GM19193 (cell line): ENCODE measurements around the gene HYAL1.

Experiments used
- POLR2A ChIP-seq: IDR thresholded peaks from 4 replicates; pipeline ENCODE4 v1.6.1; 2011; ENCODE audit not compliant: insufficient read depth, insufficient read length; ENCODE audit errors: extremely low read depth

Gene HYAL1

DNA sequence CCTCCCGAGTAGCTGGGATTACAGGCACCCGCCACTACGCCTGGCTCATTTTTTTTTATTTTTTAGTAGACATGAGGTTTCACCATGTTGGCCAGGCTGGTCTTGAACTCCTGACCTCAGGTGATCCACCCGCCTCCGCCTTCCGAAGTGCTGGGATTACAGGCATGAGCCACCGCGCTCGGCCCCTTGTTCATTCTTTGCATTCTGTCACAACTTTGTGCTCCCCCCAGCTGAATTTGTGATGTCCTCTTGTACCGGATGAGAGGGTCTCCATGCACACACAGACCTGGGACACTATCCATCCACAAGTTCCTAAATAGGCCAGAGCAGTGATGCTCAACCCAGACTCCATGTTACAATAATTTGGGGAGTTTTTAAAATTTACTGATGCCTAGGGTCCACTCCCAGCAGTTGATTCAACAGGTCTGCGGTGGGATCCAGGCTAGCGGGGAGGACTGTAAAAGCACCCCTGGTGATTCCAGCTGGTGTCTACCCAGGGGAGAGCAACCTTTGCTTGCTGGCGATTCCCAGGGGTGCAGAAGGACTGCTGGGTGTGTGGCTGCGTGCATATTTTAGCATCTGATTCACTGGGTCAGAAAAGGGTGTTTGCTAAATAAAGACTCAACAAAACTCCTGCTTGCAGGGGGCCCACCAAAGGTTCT, 36.2 kb upstream of the HYAL1 start:
- no peak for TF ChIP-seq POLR2A

DNA sequence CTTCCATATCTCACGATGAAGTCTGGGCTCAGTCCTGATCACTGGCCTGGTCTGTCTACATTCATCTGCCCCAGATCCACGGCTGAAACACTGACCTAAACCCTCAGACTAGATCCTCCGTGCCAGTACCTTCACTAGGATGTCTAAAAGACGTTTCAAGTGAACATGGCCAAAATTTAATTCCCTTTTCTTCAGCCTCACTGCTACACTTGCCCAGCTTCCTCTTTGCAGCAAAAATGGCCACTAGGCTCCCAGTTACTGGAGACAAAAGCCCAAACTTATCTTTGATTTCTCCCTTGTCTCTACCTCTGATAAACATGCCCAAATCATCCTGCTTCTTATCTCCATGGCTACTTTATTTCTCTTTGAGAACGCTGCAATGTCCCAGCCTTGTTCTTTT, 35.6 kb upstream of the HYAL1 start:
- no peak for TF ChIP-seq POLR2A

DNA sequence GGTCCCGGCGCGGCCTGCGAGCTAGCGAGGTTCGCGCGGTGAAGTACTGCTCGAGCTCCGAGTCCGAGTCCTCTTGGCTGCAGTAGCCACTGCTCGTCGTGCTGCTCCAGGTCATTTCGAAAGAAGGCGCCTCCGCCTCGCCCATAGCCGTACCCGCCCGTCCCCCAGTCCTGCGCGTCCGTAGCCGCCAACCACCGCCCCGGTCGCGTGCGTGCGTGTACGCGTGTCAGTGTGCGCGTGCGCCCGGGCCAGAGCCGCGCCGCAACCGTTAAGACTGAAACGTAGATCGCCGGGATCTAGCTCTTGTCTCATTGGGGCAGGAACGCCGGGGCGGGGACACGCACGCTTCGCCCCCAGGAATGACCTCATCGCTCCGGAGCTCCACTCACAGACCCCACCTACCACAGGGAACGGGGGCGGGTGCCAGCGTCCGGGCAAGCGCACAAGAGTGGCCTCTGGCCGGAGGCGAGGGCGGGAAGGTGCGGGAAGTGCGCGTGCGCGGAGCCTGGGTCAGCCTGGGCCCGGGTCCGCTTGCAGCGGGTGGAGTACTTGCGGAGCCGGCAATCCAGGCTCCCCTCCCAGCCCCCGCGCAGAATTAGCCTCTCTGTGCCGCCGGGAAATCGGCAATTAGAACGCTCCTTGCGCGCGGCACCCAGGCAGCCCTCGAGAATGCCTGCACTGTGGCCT, 33.9 kb upstream of the HYAL1 start:
- TF ChIP-seq POLR2A, result peak; percentile 79

DNA sequence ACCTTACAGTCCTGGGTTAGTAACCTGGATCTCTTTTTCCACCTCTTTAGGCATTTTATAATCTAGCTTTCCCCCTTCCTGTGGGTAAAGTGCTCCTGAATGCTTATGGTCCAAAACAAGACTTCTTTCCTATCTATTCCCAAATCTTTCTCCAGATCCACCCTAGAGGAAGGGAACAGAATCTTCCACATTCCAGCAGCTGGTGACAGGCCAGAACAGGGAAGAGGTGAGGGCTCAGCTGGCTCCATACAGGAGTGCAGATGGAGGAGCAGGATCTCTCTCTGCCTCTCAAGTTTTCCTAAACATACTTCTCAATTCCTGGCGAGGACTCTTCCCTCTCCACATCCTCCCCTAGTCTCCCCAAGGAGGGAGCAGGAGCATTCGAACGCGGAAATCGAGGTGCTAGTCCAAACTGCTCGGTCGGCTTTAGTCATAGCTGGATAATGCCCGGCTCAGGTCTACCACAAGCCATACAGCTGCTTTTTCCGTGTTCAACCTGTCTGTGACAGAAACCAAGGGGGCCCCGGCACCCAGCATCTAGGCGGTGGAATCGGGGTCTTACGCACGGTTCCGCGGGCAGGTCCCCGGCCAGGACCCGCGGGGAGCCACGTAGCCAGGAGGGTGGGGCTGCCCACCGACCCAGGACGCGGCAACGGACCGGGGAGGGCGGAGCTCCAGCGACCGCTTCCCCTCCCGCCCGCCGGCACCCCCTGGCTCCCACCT, 33.2 kb upstream of the HYAL1 start:
- TF ChIP-seq POLR2A, result no peak

DNA sequence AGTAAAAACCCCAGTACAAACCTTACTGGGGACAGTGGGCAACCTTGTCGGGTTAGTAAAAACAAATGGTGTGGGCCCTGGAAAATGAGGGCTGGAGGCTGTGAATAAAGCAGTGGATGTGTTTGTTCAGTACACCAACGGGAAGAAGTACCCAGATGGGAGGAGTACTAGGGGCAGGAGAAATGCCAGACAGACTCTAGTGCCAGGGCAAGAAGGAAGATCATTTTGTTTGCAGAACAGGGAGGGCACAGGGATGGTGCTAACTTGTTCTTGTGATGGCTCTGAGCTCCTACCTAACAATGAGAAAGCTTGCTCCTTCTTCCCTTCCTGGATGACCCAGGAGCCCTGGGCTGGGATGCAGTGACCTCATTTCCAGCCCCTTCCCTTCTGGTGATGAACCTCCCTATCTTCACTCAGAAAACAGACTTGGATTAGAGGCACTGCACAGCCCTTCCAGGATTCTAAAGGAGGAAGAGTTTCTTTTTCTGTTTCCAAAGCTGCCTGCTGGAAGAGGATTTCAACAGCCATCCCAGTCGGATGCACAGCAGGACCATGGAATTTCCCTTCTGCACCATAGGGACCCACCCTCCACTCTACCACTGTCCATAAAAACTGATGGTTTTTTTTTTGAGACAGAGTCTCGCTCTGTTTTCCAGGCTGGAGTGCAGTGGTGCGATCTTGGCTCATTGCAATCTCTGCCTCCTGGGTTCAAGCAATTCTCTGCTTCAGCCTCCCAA, 31.1 kb upstream of the HYAL1 start:
- no peak for TF ChIP-seq POLR2A

DNA sequence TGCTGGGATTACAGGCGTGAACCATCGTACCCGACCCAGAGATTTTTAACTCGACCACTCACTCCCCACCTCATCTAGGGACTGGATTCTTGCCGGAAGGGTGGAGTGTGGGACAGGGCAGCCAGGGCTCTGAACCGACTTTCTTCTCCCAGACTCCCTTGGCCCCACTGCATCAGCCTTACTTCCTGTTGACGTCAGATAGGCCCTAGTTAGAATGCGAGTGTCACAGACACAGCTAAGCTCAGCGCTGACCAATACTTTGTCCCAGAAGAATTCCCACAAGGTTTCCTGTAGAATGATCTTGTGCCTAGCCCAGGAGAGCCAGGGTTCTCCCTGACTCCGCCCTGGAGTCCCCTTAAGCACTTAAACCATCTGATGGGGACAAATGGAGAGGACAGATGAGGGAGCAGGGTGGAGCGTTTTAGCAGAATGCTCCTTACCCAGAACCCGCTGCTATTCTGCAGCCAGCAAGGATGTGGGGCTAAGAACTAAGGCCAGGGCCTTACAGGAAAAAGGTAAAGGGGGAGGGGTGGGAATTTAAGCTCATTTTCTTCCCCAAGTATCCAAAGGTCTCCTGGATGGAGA, 30.5 kb upstream of the HYAL1 start:
- TF ChIP-seq POLR2A, result no peak

DNA sequence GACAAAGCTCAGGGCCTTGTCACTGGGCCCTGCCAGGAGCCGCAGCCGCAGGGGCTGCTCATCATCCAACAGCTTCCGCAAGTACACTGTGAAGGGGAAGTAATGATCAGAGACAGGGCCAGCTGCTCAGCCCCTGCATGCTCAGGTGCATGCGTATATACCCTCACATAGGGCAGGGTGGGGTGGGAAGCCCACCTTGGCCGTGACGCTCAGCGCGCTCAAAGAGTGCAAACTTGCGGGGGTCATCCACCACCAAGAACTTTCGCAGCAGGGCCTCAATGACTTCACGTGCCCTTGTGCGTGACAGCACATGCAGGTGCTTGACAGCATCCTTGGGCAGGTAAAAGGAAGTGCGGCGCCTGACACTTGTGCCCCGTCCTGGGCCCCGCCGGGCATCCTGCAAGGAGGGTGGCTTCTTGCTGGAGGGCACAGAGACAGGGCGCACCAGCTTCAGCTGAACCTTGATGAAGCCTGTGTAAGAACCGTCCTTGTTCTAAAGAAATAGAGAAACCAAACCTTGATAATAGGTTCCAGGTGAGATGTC, 28.1 kb upstream of the HYAL1 start:
- TF ChIP-seq POLR2A, result no peak

DNA sequence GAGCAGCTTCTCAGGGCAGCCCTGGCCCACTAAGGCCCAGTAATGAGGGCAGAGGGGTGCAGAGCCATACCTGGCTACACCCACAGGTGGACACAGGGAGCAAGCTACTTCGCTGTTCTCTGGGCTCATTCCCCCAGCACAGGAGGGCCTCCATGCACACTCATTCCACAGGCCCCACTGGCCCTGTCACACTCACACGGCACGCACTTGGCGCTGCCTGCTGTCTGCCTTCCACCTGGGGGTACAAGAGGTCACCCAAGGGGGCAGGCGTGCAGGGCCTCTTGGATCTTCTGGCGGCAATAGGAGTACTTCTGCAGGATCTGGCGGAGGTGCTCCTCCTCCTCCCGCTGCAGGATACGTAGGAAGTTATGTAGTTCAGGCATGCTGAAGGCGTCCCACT, 27.0 kb upstream of the HYAL1 start:
- TF ChIP-seq POLR2A, result no peak

DNA sequence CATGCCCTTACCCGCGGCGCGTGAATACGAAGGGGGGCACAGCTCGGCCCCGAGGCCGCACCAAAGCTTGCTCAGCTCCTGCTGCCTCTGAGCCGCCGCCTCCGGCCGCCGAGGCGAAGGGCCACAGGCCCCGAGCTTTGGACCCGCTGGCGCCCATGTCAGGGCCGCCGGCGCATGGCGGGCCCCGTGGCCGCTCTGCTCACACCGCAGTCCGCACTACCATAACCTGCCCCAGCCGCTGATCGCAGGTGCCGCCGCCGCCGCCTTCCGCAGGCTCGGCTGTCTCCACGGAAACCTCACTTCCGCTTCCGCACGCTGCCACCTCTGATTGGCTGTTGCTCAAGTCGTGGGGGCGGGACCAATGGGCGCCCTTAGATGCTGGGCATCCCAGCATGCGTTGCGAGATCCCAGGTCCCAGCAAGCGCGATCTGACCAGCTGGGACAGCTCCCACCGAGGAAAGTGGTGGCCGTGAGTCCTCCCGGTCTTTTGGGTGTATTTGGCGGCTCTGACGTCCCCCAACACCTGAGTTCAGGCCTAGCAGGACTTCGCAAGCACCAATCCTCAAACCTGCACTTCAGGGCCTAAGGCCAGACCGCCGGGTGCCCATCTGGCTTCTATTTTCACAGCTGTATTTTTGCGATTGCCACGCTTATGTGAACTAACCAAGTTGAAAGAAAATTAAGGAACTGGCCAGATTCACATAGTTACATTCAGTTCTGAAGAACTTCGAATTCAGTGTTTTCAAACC, 24.7 kb upstream of the HYAL1 start, which contains the start of gene TUSC2:
TUSC2 (minus strand) TSS at position 281 of the 749 bp plus-strand sequence; CDS start at position 157, 124 bp downstream.
- peak; percentile 85 for TF ChIP-seq POLR2A

DNA sequence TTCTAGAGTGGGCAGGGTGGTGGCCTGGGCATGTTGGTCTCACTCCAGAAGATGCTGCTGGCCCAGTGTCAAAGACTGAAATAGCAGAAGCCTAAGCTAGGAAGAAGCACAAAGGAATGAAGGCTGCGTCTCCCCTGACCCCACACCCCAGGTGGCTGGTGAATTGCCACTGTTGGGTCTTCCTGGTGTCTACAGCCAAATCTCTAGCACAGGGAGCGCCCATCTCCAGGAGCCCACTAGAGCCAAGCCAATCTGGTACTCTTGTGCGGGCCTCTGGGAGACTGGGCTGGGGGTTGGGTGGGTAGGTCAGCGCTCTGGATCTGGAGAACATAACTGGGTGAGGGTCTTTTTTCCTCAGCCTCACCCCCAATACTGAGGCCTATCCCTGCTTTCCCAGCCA, 23.8 kb upstream of the HYAL1 start:
- no peak for TF ChIP-seq POLR2A

DNA sequence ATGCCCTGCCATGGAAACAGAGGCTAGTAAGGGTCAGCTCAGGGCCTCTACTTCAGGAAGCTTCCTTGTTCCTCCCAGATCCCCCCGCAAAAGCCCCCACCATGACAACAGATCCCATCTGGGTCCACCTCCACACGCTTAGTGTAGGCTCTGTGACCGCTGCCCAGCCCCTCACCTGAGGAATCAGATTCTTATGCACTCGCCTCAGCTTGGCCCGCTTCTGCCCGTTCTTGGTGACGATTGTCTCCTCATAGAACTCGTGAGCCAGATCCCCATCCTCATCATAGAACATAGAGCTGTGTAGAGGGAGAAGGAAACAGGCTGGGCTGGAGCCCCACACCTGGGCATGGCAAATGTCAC, 22.8 kb upstream of the HYAL1 start:
- TF ChIP-seq POLR2A, result no peak

DNA sequence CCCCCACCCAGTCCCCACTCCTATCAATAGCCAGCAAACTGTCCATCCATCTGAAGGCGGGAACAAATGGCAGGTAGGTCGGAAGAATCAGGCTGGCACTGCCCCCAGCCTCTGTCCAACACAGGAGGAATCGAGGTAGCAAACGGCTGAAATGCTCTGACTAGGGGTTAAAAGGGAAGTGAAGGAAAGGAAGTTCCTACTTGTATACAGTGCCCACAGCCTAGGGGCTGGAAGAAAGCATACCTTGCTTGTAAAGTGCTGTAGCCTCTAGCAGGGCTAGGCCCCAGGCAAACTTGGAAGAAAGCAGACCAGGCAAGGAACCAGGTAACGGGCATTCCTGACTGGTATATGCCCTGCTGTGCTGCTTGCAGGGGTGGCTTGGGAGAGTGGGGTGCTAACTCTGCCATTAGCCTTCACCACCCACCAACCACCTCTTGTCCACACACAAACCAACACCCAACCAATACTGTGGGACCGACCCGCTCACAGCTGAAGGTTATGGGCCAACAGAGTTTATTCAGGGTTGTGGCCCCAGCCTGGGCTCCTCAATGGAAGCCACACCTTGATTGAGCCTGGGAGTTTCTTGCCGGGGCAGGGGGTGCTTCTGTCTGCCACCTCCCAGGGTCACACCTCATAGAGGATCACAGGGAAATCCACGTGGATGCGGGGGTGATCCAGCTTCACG, 22.3 kb upstream of the HYAL1 start:
- no peak for TF ChIP-seq POLR2A

DNA sequence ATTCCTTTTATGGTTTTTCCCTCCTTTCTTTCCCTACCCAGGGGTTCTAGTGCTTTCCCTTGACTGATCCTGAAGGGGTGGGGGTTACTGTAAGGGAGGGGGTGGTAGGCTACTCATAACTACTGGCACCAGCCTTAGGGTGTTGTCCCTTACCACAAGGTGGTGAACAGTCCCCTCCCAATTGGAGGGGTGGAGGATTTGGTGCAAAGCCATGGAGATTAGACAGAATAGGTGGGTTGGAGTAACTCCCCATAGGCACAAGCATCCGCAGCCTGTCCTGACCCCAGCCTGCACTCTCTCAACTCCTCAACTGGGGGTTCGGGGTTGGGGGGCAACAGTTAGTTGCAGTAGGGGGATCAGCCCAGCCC, 21.7 kb upstream of the HYAL1 start:
- no peak for TF ChIP-seq POLR2A
